ENCODE results near the gene INTS6. TPM values are rescaled to one million over a fixed set of nuclear protein-coding genes. Genes with fewer than 3 reads are reported as not detected.

Gene INTS6
- total RNA-seq, 3 donors from 2014 or later (not counting 1 experiment from before 2014, with no cell fraction given) = 89.2 to 142 (median 110) TPM

DNA sequence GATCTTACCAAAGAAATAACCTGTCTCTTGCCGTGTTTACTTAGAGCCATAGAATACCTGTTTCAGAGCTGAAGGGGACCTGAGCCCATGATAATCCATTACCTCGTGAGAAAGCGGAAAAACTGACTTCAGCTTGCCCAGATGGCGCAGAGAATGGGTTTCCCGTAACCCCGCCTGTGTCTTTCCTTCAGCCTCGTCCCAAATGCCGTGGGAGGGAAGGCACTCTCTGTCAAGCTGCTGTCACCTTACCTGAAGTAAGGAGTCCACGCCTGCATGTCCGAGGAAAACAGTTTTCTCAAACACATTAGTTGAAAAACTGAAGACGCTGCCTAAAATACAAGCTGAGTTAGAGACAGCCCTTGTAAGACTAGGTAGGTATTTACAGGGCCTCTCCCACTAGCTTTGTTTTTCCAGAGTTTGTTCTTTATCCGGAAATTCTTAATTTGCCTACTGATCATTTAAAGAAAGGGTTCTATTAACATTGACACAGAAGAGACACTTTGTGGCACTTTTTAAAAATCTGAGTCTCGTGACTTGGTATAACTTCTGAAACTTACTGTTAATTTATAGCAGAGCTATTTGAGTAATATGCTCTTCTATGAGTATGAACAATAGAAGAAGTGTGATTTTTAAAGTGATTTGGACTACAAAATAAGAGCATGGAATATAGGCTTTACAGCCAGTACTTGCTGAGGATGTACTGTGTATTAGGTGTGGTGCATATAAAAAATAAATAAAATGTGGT is 1.3 kb upstream of the INTS6 start:
- Histone ChIP-seq H3K9me3 (ENCODE audit: control insufficient read depth, insufficient read depth, low read length) (no peaks in the 10 kb centered on the region), H3K27ac (ENCODE audit: low read length) (peak overlapping the region; percentile 96), H3K4me1 (ENCODE audit: control insufficient read depth, insufficient read depth, low read length) (peaks cover 9% of the 10 kb centered on the region), H3K4me3 (ENCODE audit: low read length) (peak overlapping the region; percentile 75), H3K27me3 (ENCODE audit: control insufficient read depth, insufficient read depth, low read length) (no peaks in the 10 kb centered on the region), H3K36me3 (ENCODE audit: control insufficient read depth, insufficient read depth, low read length) (peaks cover 16% of the 10 kb centered on the region)
- Mint-ChIP-seq H3K36me3 (peaks cover 15% of the 10 kb centered on the region), H3K27me3 (ENCODE audit: low read depth in 2 of 2) (no peaks in the 10 kb centered on the region), H3K9me3 (no peaks in the 10 kb centered on the region), H3K27ac (peak overlapping the region; percentile 92 to 96), H3K4me3 (peak overlapping the region; percentile 94), H3K4me1 (peaks cover 38 to 47% of the 10 kb centered on the region in 2 donors)
- intact Hi-C loops (cut with micrococcal nuclease) = loop anchor here (1.0 to 10.0 kb wide), 8 partner anchors 78 to 1517 kb away; partner anchors contain the start of genes SPRYD7, SUGT1 and WDFY2
- DNase-seq = no peak
- TF ChIP-seq, protein P1, sequence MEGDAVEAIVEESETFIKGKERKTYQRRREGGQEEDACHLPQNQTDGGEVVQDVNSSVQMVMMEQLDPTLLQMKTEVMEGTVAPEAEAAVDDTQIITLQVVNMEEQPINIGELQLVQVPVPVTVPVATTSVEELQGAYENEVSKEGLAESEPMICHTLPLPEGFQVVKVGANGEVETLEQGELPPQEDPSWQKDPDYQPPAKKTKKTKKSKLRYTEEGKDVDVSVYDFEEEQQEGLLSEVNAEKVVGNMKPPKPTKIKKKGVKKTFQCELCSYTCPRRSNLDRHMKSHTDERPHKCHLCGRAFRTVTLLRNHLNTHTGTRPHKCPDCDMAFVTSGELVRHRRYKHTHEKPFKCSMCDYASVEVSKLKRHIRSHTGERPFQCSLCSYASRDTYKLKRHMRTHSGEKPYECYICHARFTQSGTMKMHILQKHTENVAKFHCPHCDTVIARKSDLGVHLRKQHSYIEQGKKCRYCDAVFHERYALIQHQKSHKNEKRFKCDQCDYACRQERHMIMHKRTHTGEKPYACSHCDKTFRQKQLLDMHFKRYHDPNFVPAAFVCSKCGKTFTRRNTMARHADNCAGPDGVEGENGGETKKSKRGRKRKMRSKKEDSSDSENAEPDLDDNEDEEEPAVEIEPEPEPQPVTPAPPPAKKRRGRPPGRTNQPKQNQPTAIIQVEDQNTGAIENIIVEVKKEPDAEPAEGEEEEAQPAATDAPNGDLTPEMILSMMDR (IDR thresholded peaks at IDR 0.05) = no peak
- ATAC-seq = no peak
- WGBS (ENCODE audit: insufficient coverage) = 4% methylated on average over 13 of the region's 13 CpGs

DNA sequence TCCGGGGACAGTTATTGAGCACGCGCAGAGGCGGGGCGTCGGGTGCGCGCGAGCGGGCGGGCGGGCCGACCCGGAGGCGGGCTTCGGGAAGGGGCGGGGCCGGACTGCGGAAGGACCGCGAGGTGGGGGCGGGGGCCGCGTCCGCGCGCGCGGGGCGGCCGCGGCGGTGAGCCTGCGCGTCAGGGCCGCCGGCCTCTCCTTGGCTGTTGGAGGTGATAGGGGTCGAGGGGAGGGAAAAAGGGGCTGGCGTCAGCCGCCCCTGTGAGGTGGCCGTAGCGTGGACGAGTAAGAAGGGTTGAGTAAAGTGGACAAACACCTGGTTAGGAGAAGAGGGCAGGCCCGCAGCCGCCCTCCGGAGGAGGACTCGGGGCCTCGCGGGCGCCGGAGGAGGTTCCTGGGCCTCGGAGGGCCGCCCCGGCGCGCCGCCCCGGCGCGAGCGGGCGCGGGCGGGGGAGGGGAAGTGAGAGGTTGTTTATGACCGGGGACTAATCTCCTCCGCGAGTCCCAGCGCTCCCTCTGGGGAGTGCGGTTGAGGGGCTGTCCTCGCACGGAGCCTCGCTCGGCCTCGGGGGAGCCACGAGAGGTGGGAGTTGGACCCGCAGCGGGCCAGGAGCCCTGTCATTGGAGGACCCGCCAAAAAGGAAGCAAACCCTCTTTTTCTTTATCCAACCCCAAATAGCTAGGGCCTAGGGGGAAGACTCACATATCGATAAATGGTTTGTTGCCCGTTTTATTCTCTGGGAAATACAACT is 547 bp upstream of the INTS6 start:
- Mint-ChIP-seq H3K27me3 (ENCODE audit: low read depth in 2 of 2) (no peaks in the 10 kb centered on the region), H3K4me1 (peaks cover 45 to 48% of the 10 kb centered on the region in 2 donors), H3K4me3 (peak overlapping the region; percentile 94), H3K27ac (peak overlapping the region; percentile 92 to 96), H3K9me3 (no peaks in the 10 kb centered on the region), H3K36me3 (peaks cover 15% of the 10 kb centered on the region)
- H3K36me3 ChIP-seq (ENCODE audit: control insufficient read depth, insufficient read depth, low read length) = peaks cover 21% of the 10 kb centered on the region
- peak; percentile 32 to 56 (median 42) for ATAC-seq
- no peaks in the 10 kb centered on the region for H3K9me3 ChIP-seq (ENCODE audit: control insufficient read depth, insufficient read depth, low read length)
- peak overlapping the region; percentile 96 for H3K27ac ChIP-seq (ENCODE audit: low read length)
- intact Hi-C loops (cut with micrococcal nuclease) = loop anchor here (1.0 to 10.0 kb wide), 8 partner anchors 79 to 1516 kb away; partner anchors contain the start of genes SPRYD7, SUGT1 and WDFY2
- DNase-seq = peak; percentile 80 to 88
- peak overlapping the region; percentile 75 for H3K4me3 ChIP-seq (ENCODE audit: low read length)
- WGBS (ENCODE audit: insufficient coverage) = under 1% methylated on average over 80 of the region's 80 CpGs
- H3K4me1 ChIP-seq (ENCODE audit: control insufficient read depth, insufficient read depth, low read length) = peaks cover 9% of the 10 kb centered on the region
- TF ChIP-seq, protein P1 (IDR thresholded peaks at IDR 0.05) = no peak
- no peaks in the 10 kb centered on the region for H3K27me3 ChIP-seq (ENCODE audit: control insufficient read depth, insufficient read depth, low read length)

DNA sequence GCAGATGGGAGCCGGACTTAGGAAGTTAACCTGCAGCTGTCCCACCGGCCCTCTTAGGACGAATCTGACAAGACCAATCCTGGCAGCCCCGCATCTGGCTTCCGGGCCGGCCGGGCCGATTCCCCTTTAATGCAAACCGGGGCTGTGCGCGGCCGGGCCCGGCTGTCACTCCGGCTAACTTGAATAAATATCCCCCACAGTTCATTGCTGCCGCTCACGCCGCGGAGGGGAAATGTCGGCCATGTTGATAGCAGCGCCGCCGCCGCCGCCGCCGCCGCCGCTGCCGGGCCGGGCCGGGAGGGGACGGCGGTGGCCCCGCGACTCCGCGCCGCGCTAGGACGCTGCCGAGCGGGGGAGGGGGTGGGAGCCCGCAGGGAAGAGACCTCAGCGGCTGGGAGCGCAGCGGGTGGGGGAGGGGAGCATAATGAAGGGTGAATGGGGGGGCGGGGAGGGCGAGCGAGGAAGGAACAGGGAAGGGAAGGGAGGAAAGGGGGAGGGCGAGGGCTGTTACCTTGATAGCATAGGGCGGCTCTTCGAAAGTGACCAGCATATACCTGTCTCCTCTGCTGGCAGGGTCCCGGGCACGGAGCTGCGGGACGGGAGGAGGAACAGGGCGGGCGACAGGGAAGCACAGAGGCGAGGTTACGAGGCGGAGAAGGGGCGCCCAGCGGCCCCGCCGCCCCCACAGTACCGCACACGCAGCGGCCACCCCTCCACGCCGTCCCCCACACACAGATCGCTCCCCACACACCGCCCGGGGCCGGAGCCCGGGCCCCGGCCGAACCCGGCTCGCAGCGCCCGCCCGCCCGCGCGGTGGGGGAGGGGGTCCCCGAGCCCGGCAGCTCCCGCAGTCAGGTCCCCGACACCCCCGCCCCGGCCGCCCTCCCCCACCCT is 1.1 kb downstream of the INTS6 start:
- peak; percentile 17 to 25 (median 20) for ATAC-seq
- Histone ChIP-seq H3K36me3 (ENCODE audit: control insufficient read depth, insufficient read depth, low read length) (peaks cover 27% of the 10 kb centered on the region), H3K27ac (ENCODE audit: low read length) (peak overlapping the region; percentile 94), H3K4me3 (ENCODE audit: low read length) (peak overlapping the region; percentile 85), H3K27me3 (ENCODE audit: control insufficient read depth, insufficient read depth, low read length) (no peaks in the 10 kb centered on the region), H3K4me1 (ENCODE audit: control insufficient read depth, insufficient read depth, low read length) (peaks cover 9% of the 10 kb centered on the region), H3K9me3 (ENCODE audit: control insufficient read depth, insufficient read depth, low read length) (no peaks in the 10 kb centered on the region)
- H3K4me3 Mint-ChIP-seq = peak overlapping the region; percentile 95
- H3K27me3 Mint-ChIP-seq (ENCODE audit: low read depth in 2 of 2) = no peaks in the 10 kb centered on the region
- intact Hi-C loops (cut with micrococcal nuclease) = loop anchor here (2.0 to 10.0 kb wide), 5 partner anchors 81 to 1514 kb away; partner anchors contain the start of genes SPRYD7 and SUGT1
- peak; percentile 76 to 85 for DNase-seq
- WGBS (ENCODE audit: insufficient coverage) = 0% methylated on average over 92 of the region's 92 CpGs
- H3K9me3 Mint-ChIP-seq = no peaks in the 10 kb centered on the region
- H3K36me3 Mint-ChIP-seq = peaks cover 15% of the 10 kb centered on the region
- TF ChIP-seq, protein P1 (IDR thresholded peaks at IDR 0.05) = no peak
- H3K4me1 Mint-ChIP-seq = peaks cover 45 to 49% of the 10 kb centered on the region in 2 donors
- peak overlapping the region; percentile 92 to 96 for H3K27ac Mint-ChIP-seq
